Right lobe of liver (tissue), 6 donors: Measurements from ENCODE around the gene AP4S1. TPM values are rescaled to one million over a fixed set of nuclear protein-coding genes. Genes with fewer than 3 reads are reported as not detected.
"Not testable (repeated sequence)": the region's sequence is repeated elsewhere in the genome, so short reads cannot be mapped to it uniquely, and the experiment has no call there.

ENCODE experiments used
- ATAC-seq, 4 donors: fragments of 200-7000 bp; cut with Tn5 transposase; one replicate each; pipeline ENCODE4 v1.9.1; 2020; ENCODE audit warnings: mild to moderate bottlenecking in 4 of 4, moderate library complexity in 4 of 4
- DNase-seq, 3 donors: peaks; one replicate each; pipeline ENCODE4 v3.0.0-alpha.2; 2020
- H3K27ac ChIP-seq, 3 donors: fragments of 200-600 bp; one replicate each; pipeline ENCODE4 v1.8.0; 2022
- H3K27me3 ChIP-seq, 2 donors: fragments of 200-600 bp; one replicate each; pipeline ENCODE4 v1.8.0; 2022
- H3K36me3 ChIP-seq, 4 donors: fragments of 200-600 bp; sonication (generic) in 1 of 4; one replicate each; pipeline versions ENCODE4 v1.5.1 to v1.8.0; 2017 to 2022; ENCODE audit warnings: control low read depth in 1 of 4
- H3K4me1 ChIP-seq, 4 donors: fragments of 200-600 bp; sonication (generic) in 1 of 4; one replicate each; pipeline versions ENCODE4 v1.5.1 to v1.8.0; 2017 to 2022; ENCODE audit warnings: control low read depth in 1 of 4
- H3K4me3 ChIP-seq, 3 donors: fragments of 200-600 bp; one replicate each; pipeline ENCODE4 v1.8.0; 2022
- H3K9me3 ChIP-seq, 4 donors: fragments of 200-600 bp; sonication (generic) in 1 of 4; one replicate each; pipeline versions ENCODE4 v1.5.1 to v1.8.0; 2017 to 2022; ENCODE audit warnings: control low read depth in 1 of 4
- CTCF ChIP-seq, 4 donors: fragments of 200-600 bp in 3 of 4; fragments of 450-650 bp in 1 of 4; IDR thresholded peaks; one replicate each; pipeline versions ENCODE4 v1.5.1 to v1.8.0; 2016 to 2022; ENCODE audit warnings: antibody characterized with exemption in 4 of 4, mild to moderate bottlenecking in 2 of 4
- POLR2A ChIP-seq: fragments of 450-650 bp; IDR thresholded peaks from one replicate; pipeline ENCODE4 v1.6.1; 2017; ENCODE audit warnings: antibody characterized with exemption, mild to moderate bottlenecking
- WGBS: methylation state at CpG from one replicate; pipeline ENCODE4 v1.1.6; 2018; ENCODE audit warnings: low coverage, low lambda C conversion rate; ENCODE audit not compliant: insufficient coverage; ENCODE audit errors: missing lambda C conversion rate; 5-methylcytosine and 5-hydroxymethylcytosine counted together
- intact Hi-C, 2 donors: fragments of 100-400 bp; cut with DNase I; formaldehyde crosslinking; loops; one replicate each; pipeline versions ENCODE4 v1.11.2 to v1.14.1; 2022
- total RNA-seq, 6 experiments: library from RNA; depleted of rRNA in 2 of 6; stranded (reverse); fragments of >200 nt in 2 of 6; fragmentation: NEBNext Ultra II Directional in 3 of 6; extraction: Animal tissue kit (Norgen Biotek cat#: 25700) in 3 of 6; gene quantifications; one replicate each; pipeline versions ENCODE4 v1.1.0 to v1.2.4, GENCODE V29; 2016 to 2023
- donor health status: DM: no; HTN: yes; CAD: no.
- donor health status: DM: no; HTN: no; CAD: no.
- donor health status: DM: no; HTN: no; CAD: no.
- donor health status: DM: no; HTN: yes; CAD: no.
- donor health status: DM: no; HTN: yes; CAD: no.

AP4S1 gene
- total RNA-seq, 6 experiments from 2014 or later = 2.0 to 5.3 (median 2.5) TPM

DNA sequence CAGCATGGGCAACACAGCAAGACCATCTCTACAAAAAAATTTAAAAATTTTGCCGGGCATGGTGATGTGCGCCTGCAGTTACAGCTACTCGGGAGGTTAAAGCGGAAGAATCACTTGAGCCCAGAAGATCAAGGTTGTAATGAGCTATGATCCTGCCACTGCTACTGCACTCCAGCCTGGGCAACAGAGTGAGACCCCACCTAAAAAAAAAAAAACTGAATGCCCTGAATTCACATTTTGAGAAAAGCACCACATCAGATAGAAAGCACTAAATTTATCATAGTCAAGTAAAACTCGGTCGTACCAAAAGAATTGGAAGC is 24.1 kb upstream of the AP4S1 start:
- no peak for ATAC-seq
- WGBS = 71% methylated on average over 4 of the region's 6 CpGs
- no peak for TF ChIP-seq POLR2A
- no peak for TF ChIP-seq CTCF (IDR thresholded peaks at IDR 0.05)
- peaks cover 0 to 5% (median 0%) of the 10 kb centered on the region in 4 donors for H3K36me3 ChIP-seq
- H3K27ac ChIP-seq = no peak overlapping the region
- no peak overlapping the region for H3K4me3 ChIP-seq
- intact Hi-C loops = no loop called here
- no peaks in the 10 kb centered on the region for H3K4me1 ChIP-seq
- no peak for DNase-seq
- no peaks in the 10 kb centered on the region for H3K27me3 ChIP-seq
- peaks cover 0 to 4% (median 0%) of the 10 kb centered on the region in 4 donors for H3K9me3 ChIP-seq

GRCh38 chr14:31003284-31003683 is 22.2 kb upstream of the AP4S1 start:
- no peak overlapping the region for H3K4me3 ChIP-seq
- H3K9me3 ChIP-seq = peaks cover 0 to 4% (median 0%) of the 10 kb centered on the region in 4 donors
- no peak for DNase-seq
- peaks cover 0 to 9% (median 0%) of the 10 kb centered on the region in 4 donors for H3K36me3 ChIP-seq
- peak in 1 of 4 donors; percentile 18 for ATAC-seq
- intact Hi-C loops = no loop called here
- TF ChIP-seq CTCF (IDR thresholded peaks at IDR 0.05) = no peak
- no peak for TF ChIP-seq POLR2A
- H3K27ac ChIP-seq = no peak overlapping the region
- H3K4me1 ChIP-seq = no peaks in the 10 kb centered on the region
- WGBS = 100% methylated on average over 3 of the region's 3 CpGs
- H3K27me3 ChIP-seq = no peaks in the 10 kb centered on the region

GRCh38 chr14:31004007-31004406 is 21.4 kb upstream of the AP4S1 start:
- H3K9me3 ChIP-seq, intact Hi-C loops: not testable (repeated sequence)
- WGBS = 85% methylated on average over 3 of the region's 6 CpGs

DNA sequence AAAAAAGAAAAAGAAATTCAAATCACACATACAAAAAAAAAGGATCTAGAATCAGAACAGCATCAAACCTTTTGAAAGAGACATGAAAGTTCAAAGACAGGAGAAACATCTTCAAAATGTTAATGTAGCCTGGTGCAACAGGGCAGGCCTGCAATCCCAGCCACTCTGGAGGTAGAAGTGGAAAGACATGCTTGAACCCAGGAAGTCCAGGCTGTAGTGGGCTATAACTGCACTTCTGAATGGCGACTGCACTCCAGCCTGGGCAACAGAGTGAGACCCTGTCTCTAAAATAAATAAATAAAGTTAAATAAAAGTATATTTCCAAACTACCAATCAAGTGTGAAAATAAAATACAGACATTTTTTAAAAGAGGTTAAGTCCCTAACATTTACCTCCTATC is 18.7 kb upstream of the AP4S1 start:
- no peaks in the 10 kb centered on the region for H3K9me3 ChIP-seq
- H3K27ac ChIP-seq = no peak overlapping the region
- no peak for ATAC-seq
- DNase-seq = no peak
- H3K36me3 ChIP-seq = peaks cover 0 to 13% (median 1%) of the 10 kb centered on the region in 4 donors
- WGBS = 100% methylated on average over 1 of the region's 1 CpG
- no peak for TF ChIP-seq CTCF (IDR thresholded peaks at IDR 0.05)
- TF ChIP-seq POLR2A = no peak
- H3K4me1 ChIP-seq = peaks cover 0 to 8% (median 0%) of the 10 kb centered on the region in 4 donors
- intact Hi-C loops = no loop called here
- no peak overlapping the region for H3K4me3 ChIP-seq
- no peaks in the 10 kb centered on the region for H3K27me3 ChIP-seq

More at GRCh38 chr14:31004007-31004406, 21.4 kb upstream of the AP4S1 start:
- not testable (repeated sequence) for DNase-seq, H3K27ac ChIP-seq, H3K27me3 ChIP-seq, ATAC-seq, H3K4me1 ChIP-seq, H3K4me3 ChIP-seq, H3K36me3 ChIP-seq

GRCh38 chr14:31009836-31010574 is 15.4 kb upstream of the AP4S1 start:
- H3K27ac ChIP-seq = no peak overlapping the region
- intact Hi-C loops = no loop called here
- 86% methylated on average over 3 of the region's 3 CpGs for WGBS
- ATAC-seq (no peak), DNase-seq (no peak)
- TF ChIP-seq POLR2A = no peak
- no peak for TF ChIP-seq CTCF (IDR thresholded peaks at IDR 0.05)
- H3K36me3 ChIP-seq = peaks cover 0 to 13% (median 1%) of the 10 kb centered on the region in 4 donors
- H3K4me1 ChIP-seq = peaks cover 0 to 17% (median 3%) of the 10 kb centered on the region in 4 donors
- no peak overlapping the region for H3K4me3 ChIP-seq
- no peaks in the 10 kb centered on the region for H3K27me3 ChIP-seq
- no peaks in the 10 kb centered on the region for H3K9me3 ChIP-seq
